GM19372 (cell line): ENCODE data around the gene NECTIN2.
"Not testable (repeated sequence)": the region's sequence is repeated elsewhere in the genome, so short reads cannot be mapped to it uniquely, and the experiment has no call there.

Experiments used
- ATAC-seq: cut with Tn5 transposase; IDR thresholded peaks from one replicate; pipeline ENCODE4 v1.9.1; 2021; ENCODE audit warnings: mild to moderate bottlenecking, low read depth, moderate library complexity; ENCODE audit not compliant: unreplicated experiment

The NECTIN2 gene

GRCh38 chr19:44816301-44816700 is 29.8 kb upstream of the NECTIN2 start:
- no peak for ATAC-seq

- ATAC-seq = no peak
Observed at GRCh38 chr19:44817725-44818465, 28.2 kb upstream of the NECTIN2 start.

GRCh38 chr19:44818466-44819031 is 27.5 kb upstream of the NECTIN2 start:
- no peak for ATAC-seq

GRCh38 chr19:44819246-44819832 is 26.8 kb upstream of the NECTIN2 start:
- no peak for ATAC-seq

- no peak for ATAC-seq
Observed at GRCh38 chr19:44820648-44821609, 25.2 kb upstream of the NECTIN2 start.

GRCh38 chr19:44822177-44822576 is 23.9 kb upstream of the NECTIN2 start:
- ATAC-seq = no peak

- ATAC-seq = no peak
Observed at GRCh38 chr19:44822670-44823372, 23.3 kb upstream of the NECTIN2 start.

- no peak for ATAC-seq
Observed at GRCh38 chr19:44823373-44823698, 22.8 kb upstream of the NECTIN2 start.

GRCh38 chr19:44824761-44825160 is 21.3 kb upstream of the NECTIN2 start:
- no peak for ATAC-seq

GRCh38 chr19:44832875-44833274 is 13.2 kb upstream of the NECTIN2 start:
- not testable (repeated sequence) for ATAC-seq

- ATAC-seq = not testable (repeated sequence)
Observed at GRCh38 chr19:44834399-44834798, 11.7 kb upstream of the NECTIN2 start.

GRCh38 chr19:44839276-44839675 is 6.8 kb upstream of the NECTIN2 start:
- ATAC-seq = no peak

- ATAC-seq = no peak
Observed at GRCh38 chr19:44840811-44841210, 5.3 kb upstream of the NECTIN2 start.

GRCh38 chr19:44841231-44841630 is 4.9 kb upstream of the NECTIN2 start:
- ATAC-seq = no peak

GRCh38 chr19:44845286-44845611 is 848 bp upstream of the NECTIN2 start:
- no peak for ATAC-seq

GRCh38 chr19:44846455-44847143 is 502 bp downstream of the NECTIN2 start:
- ATAC-seq = no peak

GRCh38 chr19:44847144-44848035 is 1.3 kb downstream of the NECTIN2 start:
- ATAC-seq = no peak

- ATAC-seq = no peak
Observed at GRCh38 chr19:44848036-44848811, 2.1 kb downstream of the NECTIN2 start.
